ENCODE data around the gene ERGIC1. TPM values are rescaled to one million over a fixed set of nuclear protein-coding genes. Genes with fewer than 3 reads are reported as not detected.

ERGIC1 gene
- total RNA-seq, 4 donors from 2014 or later, result 156 to 214 (median 175) TPM

DNA sequence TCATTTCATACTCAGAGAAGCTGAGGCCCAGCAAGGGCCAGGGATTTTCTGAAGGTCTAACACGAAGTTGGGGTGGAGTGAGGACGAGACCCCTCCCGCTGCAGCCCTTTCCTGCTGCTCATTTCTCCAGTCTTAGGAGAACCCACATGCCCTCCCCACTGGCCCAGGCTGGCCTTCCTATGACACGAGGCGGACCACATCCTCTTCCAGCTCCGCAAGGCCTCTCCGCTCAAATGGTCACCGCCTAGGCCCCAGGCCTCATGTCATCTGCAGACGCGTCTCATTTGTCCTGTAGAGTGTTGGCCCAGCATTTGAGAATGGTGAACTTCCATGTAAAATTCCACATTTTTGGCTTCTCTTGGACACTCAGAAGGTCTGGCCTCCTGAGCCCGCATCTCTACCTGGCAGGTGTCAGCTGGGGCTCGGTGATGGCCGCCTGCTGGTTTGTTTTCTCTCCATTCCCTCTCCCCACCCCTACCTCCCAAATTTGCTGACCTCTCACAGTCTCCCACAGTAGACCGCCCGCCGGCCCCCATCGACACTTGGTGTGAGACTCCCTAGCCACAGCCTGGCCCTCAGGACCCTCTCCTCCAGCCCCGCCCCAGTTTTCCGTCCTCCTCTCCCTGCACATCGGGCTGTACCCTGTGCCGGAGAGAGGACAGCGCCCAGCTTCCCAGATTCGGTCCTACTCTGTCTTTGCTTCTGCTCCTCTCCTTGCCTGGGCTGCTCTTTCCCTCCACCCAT lies 51.7 kb downstream of the ERGIC1 start:
- Histone ChIP-seq H3K9me3 (no peaks in the 10 kb centered on the region), H3K4me3 (replicated peaks in 1 of 3) (no peak overlapping the region), H3K4me1 (peaks cover 6 to 30% of the 10 kb centered on the region in 2 donors), H3K27me3 (no peaks in the 10 kb centered on the region), H3K27ac (peak overlapping the region in 2 of 3 donors; percentile 79 to 84), H3K36me3 (peaks cover 0 to 5% of the 10 kb centered on the region in 2 donors)
- no peak for TF ChIP-seq POLR2A (IDR thresholded peaks at IDR 0.05)
- TF ChIP-seq, protein P1, sequence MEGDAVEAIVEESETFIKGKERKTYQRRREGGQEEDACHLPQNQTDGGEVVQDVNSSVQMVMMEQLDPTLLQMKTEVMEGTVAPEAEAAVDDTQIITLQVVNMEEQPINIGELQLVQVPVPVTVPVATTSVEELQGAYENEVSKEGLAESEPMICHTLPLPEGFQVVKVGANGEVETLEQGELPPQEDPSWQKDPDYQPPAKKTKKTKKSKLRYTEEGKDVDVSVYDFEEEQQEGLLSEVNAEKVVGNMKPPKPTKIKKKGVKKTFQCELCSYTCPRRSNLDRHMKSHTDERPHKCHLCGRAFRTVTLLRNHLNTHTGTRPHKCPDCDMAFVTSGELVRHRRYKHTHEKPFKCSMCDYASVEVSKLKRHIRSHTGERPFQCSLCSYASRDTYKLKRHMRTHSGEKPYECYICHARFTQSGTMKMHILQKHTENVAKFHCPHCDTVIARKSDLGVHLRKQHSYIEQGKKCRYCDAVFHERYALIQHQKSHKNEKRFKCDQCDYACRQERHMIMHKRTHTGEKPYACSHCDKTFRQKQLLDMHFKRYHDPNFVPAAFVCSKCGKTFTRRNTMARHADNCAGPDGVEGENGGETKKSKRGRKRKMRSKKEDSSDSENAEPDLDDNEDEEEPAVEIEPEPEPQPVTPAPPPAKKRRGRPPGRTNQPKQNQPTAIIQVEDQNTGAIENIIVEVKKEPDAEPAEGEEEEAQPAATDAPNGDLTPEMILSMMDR (IDR thresholded peaks at IDR 0.05), result no peak
- WGBS, 2 donors, result 93 to 94% methylated on average over 23 of the region's 23 CpGs
- intact Hi-C loops (cut with DNase I), result no loop called here
- DNase-seq, result no peak

DNA sequence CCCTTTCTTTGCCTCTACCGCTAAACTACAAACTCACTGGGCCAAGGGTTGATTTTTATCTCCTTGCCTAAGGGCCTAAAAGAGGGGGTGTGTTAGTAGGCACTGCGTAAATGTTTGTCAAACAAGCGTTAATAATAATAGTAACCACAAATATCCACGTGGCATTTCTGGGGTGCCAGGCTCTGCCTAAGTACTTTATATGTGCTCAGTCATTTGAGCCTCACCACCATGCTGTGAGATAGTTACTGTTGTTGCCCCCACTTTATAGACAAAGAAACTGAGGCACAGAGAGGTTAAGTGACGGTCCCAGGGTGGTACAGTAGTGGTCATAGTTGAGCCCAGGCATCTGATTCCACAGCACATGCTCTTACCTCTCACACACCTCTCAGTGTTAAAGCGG lies 52.4 kb downstream of the ERGIC1 start:
- Histone ChIP-seq H3K4me1 (peaks cover 9 to 36% of the 10 kb centered on the region in 2 donors), H3K36me3 (peaks cover 0 to 5% of the 10 kb centered on the region in 2 donors), H3K9me3 (no peaks in the 10 kb centered on the region), H3K27me3 (no peaks in the 10 kb centered on the region), H3K27ac (peak overlapping the region; percentile 42 to 84 (median 79)), H3K4me3 (replicated peaks in 1 of 3) (no peak overlapping the region)
- TF ChIP-seq, protein P1 (IDR thresholded peaks at IDR 0.05), result no peak
- TF ChIP-seq POLR2A (IDR thresholded peaks at IDR 0.05), result no peak
- no peak for DNase-seq
- WGBS, 2 donors, result 88% methylated on average over 6 of the region's 6 CpGs
- intact Hi-C loops (cut with DNase I), result no loop called here

DNA sequence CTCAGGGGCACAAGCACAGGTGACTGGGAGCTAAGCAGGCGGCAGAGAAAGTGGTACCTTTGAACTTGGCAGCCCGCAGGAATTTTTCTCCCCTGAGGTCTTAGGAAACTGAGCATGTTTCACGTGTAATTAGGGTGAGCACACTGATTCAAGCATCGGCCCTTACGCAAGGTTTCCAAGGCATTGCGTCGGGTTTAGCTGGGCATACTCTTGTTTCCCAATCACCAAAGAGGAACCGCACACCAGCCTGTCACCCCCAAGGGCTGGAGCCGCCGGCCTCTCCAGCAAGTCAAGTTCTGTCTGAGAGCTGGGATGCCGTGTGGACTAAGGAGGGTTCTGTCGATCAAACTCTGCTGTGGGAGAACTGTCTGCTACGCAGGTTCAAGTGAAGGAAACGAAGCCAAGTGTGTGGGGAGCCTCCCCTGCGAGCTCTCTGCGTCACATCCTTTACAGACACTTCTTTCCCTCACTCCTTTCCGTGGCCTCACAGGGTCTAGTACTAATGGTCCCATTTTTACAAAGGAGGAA lies 53.0 kb downstream of the ERGIC1 start:
- DNase-seq, result peak; percentile 76 to 78
- H3K4me1 ChIP-seq, result peaks cover 15 to 41% of the 10 kb centered on the region in 2 donors
- intact Hi-C loops (cut with DNase I), result no loop called here
- peaks cover 0 to 5% of the 10 kb centered on the region in 2 donors for H3K36me3 ChIP-seq
- H3K9me3 ChIP-seq, result no peaks in the 10 kb centered on the region
- H3K27me3 ChIP-seq, result no peaks in the 10 kb centered on the region
- H3K4me3 ChIP-seq (replicated peaks in 1 of 3), result no peak overlapping the region
- peak overlapping the region; percentile 42 to 84 (median 79) for H3K27ac ChIP-seq
- TF ChIP-seq, protein P1 (IDR thresholded peaks at IDR 0.05), result no peak
- peak in 1 of 2 donors; percentile 36 for TF ChIP-seq POLR2A (IDR thresholded peaks at IDR 0.05)
- 42 to 58% methylated on average over 16 to 17 of the region's 17 CpGs for WGBS, 2 donors

DNA sequence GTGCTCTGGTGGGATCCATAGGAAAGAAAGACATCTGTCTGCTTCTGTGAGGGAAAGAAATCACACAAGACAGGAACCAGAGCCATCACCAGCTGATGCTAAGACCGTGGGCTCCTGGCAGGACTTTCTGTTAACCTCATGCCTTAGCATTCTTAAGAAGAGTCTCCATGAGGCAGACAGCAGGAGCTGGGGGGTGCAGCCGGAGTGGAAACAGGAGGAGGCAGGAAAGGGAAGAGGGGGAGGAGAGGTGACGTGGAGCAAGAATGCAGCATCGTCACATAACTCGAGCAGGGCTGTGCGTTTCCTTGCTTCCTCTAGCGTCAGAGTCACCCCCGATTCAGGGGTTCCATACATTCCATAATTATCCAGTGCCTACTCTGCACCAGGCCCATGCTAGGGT lies 53.6 kb downstream of the ERGIC1 start:
- Histone ChIP-seq H3K4me1 (peaks cover 21 to 48% of the 10 kb centered on the region in 2 donors), H3K27ac (peak overlapping the region; percentile 42 to 84 (median 79)), H3K9me3 (no peaks in the 10 kb centered on the region), H3K4me3 (replicated peaks in 1 of 3) (no peak overlapping the region), H3K27me3 (no peaks in the 10 kb centered on the region), H3K36me3 (peaks cover 0 to 5% of the 10 kb centered on the region in 2 donors)
- no peak for TF ChIP-seq POLR2A (IDR thresholded peaks at IDR 0.05)
- TF ChIP-seq, protein P1 (IDR thresholded peaks at IDR 0.05), result no peak
- WGBS, 2 donors, result 69 to 71% methylated on average over 8 of the region's 8 CpGs
- DNase-seq, result no peak
- intact Hi-C loops (cut with DNase I), result no loop called here

DNA sequence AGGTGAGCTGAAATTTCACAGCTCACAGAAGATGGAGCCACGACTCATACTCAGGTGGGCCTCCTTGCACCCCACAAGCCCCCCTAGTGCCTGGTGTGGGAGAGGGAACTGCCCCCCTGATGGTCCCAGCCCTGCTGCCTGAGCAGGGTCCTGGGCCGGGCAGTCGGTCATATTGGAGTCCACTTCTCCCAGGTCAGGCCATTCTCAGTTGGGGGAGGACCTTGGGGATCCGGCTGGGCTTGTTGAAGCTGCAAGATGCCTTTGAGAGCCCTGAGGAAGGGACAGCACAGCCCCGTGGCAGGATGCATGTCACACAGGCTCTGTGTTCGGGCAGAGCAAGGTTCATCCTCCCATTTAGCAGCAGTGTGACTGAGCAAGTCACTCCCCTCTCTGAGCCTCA lies 56.6 kb downstream of the ERGIC1 start:
- Histone ChIP-seq H3K9me3 (no peaks in the 10 kb centered on the region), H3K4me1 (peaks cover 26 to 53% of the 10 kb centered on the region in 2 donors), H3K27me3 (no peaks in the 10 kb centered on the region), H3K4me3 (replicated peaks in 1 of 3) (no peak overlapping the region), H3K36me3 (peaks cover 0 to 5% of the 10 kb centered on the region in 2 donors), H3K27ac (peak overlapping the region; percentile 88 to 96 (median 96))
- intact Hi-C loops (cut with DNase I), result no loop called here
- DNase-seq, result no peak
- TF ChIP-seq, protein P1 (IDR thresholded peaks at IDR 0.05), result no peak
- TF ChIP-seq POLR2A (IDR thresholded peaks at IDR 0.05), result no peak
- WGBS, 2 donors, result 83 to 90% methylated on average over 1 to 3 of the region's 6 CpGs

All from thyroid gland (tissue), 4 donors.